NCI-H128 (cell line): ENCODE results near the gene ERP44.

Experiments
- DNase-seq: peaks from one replicate; lab custom pipeline; 2025; ENCODE audit not compliant: unreplicated experiment; lab: John Stamatoyannopoulos, UW

Gene ERP44

DNA sequence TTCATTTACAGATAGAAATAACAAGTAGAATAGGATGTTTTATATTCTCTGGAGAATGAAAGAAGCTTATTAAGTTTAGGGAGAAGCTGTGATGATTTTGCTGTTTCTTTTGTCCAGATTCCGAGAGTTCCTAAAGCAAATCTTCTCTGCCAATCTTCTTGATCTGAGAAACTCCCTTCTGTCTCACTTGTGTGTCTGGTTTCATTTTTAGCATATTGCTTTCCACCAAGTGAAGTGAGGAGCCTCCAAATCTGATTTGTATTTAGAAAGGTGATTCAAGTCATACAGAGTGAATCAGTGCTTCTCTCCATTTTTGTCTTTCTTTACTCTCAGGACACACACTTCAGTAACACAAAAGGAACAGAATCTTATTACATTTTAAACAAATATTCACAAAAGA, 144.0 kb downstream of the ERP44 start:
- DNase-seq = no peak

DNA sequence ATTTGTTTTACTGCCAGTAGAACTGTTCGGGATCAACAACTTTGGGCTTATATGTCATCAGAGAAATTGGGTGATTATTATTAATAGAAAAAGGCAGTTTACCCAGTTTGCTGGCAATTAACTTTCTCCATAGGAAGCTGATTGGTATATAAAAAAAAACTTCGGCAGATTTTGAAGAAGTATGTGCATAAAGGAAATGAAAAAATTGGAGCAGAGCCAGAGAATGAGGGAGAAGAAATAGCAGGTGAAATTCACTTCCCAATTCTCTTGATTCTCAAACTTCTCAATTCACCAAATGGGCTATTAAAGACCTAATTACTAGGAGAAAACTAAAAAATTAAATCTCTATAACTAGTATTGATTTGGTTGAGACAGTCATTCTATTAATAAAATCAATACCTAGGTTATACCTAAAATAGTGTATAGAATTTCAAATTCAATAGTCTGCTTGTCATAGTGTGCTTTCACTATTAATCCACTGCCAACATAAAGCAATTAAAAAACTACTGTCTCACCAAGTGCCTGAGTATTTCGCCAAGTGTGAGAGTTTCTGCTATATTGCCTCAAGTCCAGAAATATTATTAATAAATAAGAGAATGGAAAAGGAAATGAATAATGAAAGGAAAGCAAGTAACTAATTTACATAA, 144.8 kb downstream of the ERP44 start:
- no peak for DNase-seq

DNA sequence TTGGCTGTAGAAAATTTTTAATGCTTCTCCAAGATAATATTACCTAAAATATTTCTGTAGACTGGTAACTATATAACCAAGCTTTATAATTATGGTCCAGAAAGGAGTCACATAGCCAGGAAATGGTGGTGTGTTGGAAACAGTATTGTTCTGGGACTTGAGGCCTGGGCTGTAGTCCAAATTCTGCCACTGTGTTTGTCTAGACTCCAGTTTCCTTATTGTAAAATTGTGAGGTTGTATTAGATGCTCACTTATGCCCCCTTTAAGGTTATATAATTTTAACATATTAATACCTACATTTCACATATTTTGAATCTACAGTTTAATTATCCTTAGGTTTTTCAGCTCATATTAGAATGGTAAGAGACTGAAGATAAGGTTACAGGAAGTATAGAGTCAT, 149.9 kb downstream of the ERP44 start:
- DNase-seq = no peak

DNA sequence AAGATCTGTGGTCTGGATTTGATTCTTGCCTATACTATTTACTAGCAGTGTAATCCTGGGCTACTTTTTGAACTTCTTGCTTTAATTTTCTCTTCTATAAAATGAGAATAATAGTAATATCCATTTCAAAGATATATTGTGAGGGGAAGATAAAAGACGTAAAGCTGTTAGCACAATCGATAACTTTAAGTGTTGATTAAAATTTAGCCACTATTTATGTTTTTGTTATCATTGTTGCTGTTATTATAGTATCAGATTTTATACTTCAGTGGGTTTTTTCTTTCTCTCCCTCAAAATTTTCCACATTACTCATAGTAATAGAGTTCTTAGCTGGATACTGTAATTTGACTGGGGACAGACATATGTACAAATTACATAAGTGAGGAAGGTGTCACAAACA, 150.3 kb downstream of the ERP44 start:
- DNase-seq = no peak

DNA sequence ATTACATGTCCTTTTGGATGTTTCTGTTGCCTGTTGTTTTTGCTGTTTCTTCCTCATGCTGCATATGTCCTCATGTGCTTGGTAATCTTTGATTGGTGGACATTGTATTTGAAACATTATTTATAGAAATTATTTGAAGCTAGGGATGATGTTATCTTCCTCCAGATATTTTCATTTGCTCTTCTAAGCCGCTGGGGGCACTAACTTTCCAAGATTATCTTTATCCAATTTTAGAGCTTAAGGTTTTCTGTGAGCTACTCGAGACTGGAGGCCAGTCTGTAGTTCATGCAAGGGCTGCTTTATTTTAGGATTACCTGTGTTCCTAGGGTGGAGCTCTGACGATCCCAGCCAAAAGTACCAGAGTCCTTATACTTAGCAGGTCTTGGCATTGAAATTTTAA, 151.4 kb downstream of the ERP44 start:
- DNase-seq = no peak

DNA sequence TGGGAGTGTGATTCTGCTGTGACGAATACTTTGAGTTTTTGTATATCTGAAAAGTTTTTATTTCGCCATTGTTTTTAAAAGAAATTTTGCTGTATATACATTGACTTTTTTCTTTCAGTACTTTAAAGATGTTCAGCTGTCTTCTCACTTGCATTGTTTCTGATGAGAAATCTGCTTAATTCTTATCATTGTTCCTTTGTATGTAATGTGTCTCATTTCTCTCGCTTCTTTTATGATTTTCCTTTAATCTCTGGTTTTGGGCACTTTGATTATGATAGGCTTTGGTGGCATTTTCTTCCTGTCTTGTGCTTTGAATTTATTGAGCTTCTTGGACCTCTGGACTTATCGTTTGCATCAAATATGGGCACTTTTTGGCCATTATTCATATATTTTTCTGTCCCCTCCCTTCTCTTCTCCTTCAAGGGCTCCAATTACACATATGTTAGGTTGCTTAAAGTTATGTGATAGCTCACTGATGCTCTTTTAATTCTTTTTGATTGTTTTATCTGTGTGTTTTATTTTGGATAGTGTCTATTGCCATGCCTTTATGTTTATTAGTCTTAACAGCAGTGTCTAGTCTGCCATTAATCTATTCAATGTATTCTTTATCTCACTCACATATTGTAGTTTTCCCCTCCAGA, 161.7 kb downstream of the ERP44 start:
- no peak for DNase-seq

DNA sequence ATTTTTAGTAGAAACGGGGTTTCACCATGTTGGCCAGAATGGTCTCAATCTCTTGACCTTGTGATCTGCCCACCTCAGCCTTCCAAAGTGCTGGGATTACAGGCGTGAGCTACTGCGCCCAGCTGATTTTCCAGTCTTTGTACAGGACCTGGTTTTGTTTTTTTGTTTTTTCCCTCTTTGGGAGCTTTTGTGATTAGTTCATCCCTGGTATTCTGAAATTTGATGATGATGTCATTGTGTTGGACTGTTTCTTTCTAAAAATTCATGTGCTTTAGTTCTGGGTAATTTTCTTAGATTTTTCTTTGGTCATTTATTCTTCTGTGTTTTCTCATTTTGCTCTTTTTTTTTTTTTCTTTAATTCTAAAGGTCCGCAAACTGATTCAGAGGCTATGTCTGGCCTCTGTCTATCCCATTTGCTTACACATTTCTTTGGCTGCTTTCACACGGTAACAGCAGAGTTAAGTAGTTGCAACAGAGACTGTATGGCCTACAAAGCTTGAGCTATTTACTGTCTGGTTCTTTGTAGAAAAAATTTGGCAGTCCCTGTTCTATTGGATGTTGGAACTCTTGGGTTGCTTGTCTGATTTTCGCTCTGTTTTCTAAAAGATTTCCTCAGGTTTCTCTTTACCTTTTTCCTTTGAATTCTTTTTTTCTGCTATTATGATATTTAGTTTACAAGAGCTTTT, 167.5 kb downstream of the ERP44 start:
- DNase-seq = no peak

DNA sequence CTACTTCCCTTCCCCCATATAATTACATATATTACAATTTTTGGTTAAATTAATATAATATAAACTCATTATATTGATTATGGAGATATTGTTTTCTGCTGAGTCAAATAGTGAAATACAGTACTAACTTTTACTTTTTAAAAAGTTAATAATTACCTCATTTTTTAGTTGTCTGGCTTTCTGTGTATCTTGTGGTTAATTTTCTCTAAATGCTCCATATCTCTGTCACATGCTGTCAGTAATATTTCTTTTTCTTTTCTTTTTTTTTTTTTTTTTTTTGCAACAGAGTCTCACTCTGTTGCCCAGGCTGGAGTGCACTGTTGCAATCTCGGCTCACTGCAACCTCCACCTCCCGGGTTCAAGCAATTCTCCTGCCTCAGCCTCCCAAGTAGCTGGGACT, 169.1 kb downstream of the ERP44 start:
- no peak for DNase-seq
